Measurements from ENCODE around the gene CKLF.

DNA sequence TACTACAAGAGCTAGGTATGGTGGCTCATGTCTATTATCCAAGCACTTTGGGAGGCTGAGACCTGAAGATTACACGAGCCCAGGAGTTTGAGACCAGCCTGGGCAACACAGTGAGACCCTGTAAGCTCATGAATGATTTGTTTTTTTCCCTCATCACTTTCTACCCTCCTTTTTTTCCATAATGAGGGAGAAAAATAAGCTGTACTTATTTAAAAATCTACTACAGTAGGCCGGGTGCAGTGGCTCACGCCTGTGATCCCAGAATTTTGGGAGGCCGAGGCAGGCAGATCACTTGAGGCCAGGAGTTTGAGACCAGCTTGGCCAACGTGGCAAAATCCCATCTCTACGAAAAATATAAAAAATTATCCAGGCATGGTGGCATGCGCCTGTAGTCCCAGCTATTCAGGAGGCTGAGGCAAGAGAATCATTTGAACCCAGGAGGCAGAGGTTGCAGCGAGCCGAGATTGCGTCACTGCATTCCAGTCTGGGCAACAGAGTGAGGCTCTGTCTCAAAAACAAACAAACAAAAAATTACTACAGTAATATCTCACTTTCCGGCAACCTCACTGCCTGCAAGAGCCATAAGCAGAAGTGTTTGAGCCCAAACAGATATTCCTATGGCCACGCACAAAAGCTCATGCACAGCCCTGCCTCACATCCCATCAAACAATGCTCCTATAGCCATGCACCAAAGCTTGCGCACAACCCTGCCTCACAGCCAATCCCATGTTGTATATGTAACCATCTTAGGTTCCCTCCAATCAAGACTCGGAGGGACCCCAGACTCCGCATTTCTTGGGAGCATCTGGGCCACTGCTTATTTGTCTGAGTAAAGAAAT lies 39.9 kb upstream of the CKLF start:
- TF ChIP-seq, protein P1, sequence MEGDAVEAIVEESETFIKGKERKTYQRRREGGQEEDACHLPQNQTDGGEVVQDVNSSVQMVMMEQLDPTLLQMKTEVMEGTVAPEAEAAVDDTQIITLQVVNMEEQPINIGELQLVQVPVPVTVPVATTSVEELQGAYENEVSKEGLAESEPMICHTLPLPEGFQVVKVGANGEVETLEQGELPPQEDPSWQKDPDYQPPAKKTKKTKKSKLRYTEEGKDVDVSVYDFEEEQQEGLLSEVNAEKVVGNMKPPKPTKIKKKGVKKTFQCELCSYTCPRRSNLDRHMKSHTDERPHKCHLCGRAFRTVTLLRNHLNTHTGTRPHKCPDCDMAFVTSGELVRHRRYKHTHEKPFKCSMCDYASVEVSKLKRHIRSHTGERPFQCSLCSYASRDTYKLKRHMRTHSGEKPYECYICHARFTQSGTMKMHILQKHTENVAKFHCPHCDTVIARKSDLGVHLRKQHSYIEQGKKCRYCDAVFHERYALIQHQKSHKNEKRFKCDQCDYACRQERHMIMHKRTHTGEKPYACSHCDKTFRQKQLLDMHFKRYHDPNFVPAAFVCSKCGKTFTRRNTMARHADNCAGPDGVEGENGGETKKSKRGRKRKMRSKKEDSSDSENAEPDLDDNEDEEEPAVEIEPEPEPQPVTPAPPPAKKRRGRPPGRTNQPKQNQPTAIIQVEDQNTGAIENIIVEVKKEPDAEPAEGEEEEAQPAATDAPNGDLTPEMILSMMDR (conservative IDR thresholded peaks at IDR 0.05; ENCODE audit: low read depth, low read length): no peak
- TF ChIP-seq EZH2 (IDR thresholded peaks at IDR 0.05; ENCODE audit: low read length, unreplicated experiment) (no peak), EZH2phosphoT487 (IDR thresholded peaks at IDR 0.05; ENCODE audit: borderline replicate concordance, low read length) (no peak)
